GM19438 (cell line): Measurements from ENCODE around the gene HMSD.
A peak's percentile ranks its signal among the peaks of the same experiment; 100 is the strongest.
"Not testable (repeated sequence)": the region's sequence is repeated elsewhere in the genome, so short reads cannot be mapped to it uniquely, and the experiment has no call there.

Experiments used
- ATAC-seq: cut with Tn5 transposase; IDR thresholded peaks from one replicate; pipeline ENCODE4 v1.9.1; 2021; ENCODE audit warnings: low read depth; ENCODE audit not compliant: unreplicated experiment

HMSD gene, protein sequence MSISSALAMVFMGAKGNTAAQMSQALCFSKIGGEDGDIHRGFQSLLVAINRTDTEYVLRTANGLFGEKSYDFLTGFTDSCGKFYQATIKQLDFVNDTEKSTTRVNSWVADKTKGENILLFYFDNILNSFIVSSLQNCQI

GRCh38 chr18:63949068-63949737, at the start of gene HMSD:
TSS of gene HMSD (plus strand) at chr18:63949301. CDS start at chr18:63953456, 4,155 bp downstream.
- ATAC-seq = peak; percentile 90

- no peak for ATAC-seq
Observed at GRCh38 chr18:63903851-63904570, 45.1 kb upstream of the HMSD start.

GRCh38 chr18:63904694-63905093, 44.4 kb upstream of the HMSD start:
- no peak for ATAC-seq

DNA sequence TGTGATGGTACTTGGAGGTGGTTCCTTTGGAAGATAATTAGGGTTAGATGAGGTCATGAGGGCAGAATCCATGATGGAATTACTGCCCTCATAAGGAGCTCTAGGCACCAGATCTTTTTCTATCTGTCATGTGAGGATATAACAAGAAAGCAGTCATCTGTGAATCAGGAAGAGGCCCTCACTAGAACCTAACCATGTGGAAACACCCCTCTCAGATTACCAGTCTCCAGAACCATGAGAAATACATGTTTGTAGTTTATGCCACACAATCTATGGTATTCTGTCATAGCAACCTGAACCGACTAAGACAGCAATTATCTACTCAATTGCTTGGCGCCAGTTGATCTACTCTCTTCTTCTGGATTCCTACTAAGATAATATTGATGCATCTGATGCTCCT, 43.7 kb upstream of the HMSD start:
- no peak for ATAC-seq

GRCh38 chr18:63906056-63906455, 43.0 kb upstream of the HMSD start:
- no peak for ATAC-seq

- peak; percentile 55 for ATAC-seq
Observed at GRCh38 chr18:63907664-63908063, 41.4 kb upstream of the HMSD start, which contains the start of gene SERPINB10. TSS of gene SERPINB10 (plus strand) at chr18:63907958. CDS start at chr18:63915511, 7,553 bp downstream.

GRCh38 chr18:63908858-63909257, 40.2 kb upstream of the HMSD start:
- no peak for ATAC-seq

DNA sequence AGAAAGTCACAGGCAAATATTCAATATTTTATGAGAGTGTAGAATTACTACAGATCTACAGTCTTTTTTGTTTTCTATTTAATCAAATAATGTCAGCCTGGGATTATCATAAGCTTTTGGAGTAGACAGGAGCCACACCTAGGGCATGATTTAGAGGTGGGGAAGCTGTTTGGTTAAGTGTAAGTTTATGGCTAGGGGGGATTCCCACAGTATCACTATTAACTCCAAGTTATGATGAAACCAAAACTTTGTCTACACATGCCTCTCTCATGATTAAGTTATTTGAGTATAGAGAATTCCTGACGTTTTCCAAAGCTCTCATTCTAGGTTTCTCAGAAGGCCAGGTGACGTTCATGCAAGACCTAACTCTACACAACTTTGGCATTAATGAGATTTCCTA, 39.2 kb upstream of the HMSD start:
- peak; percentile 52 for ATAC-seq

DNA sequence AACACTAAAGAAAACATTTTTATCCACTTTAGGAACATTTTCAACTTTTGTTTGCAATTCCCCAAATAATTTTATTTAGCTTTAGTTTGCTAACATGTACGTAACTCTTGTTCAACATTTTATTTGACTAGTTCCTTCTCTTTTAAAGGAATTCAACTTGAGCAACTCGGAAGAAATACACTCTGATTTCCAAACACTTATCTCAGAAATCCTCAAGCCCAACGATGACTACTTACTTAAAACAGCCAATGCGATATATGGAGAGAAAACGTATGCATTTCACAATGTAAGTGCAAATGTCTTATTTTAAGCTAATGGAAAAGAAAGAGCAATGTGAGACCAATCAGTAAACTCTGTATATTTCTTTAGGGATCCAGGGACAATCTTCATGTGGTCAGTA, 31.3 kb upstream of the HMSD start:
- ATAC-seq = no peak

GRCh38 chr18:63922049-63922448, 27.1 kb upstream of the HMSD start:
- no peak for ATAC-seq

GRCh38 chr18:63924551-63924950, 24.6 kb upstream of the HMSD start:
- no peak for ATAC-seq

DNA sequence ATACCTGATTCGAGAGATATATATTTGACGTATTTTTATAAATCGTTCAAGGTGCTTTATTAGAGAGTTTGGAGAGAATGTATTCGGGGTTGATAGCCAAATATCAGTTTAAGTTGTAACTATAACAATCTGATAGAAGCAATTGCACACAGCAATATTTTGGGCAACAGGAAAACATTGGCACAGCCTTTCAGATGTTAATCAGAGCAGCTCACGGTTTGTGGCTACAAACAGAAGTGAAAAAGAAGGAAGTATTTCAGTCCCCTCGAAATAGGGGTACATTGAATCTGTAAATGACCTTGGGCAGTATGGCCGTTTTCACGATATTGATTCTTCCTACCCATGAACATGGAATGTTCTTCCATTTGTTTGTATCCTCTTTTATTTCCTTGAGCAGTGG, 20.8 kb upstream of the HMSD start:
- no peak for ATAC-seq

DNA sequence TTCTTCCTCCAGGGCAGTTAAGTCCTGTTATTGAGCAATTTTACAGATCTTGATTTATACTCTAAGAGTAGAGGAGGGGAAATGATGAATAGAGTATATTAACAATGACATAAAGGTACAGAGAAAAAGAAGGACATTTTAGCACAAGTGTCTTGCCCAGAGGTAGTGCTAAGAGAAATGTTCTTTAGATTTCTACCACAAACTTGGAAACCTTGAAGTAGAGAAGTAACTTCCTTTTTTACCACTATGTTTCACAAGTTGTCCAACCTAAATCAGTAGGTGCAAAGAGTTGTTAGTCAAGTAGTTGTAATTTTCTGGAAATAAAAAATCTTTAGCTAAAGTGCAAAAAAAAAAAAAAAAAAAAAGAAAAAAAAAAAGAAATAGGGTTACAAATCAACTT, 19.7 kb upstream of the HMSD start:
- ATAC-seq = not testable (repeated sequence)

GRCh38 chr18:63930773-63931354, 18.2 kb upstream of the HMSD start:
- no peak for ATAC-seq

DNA sequence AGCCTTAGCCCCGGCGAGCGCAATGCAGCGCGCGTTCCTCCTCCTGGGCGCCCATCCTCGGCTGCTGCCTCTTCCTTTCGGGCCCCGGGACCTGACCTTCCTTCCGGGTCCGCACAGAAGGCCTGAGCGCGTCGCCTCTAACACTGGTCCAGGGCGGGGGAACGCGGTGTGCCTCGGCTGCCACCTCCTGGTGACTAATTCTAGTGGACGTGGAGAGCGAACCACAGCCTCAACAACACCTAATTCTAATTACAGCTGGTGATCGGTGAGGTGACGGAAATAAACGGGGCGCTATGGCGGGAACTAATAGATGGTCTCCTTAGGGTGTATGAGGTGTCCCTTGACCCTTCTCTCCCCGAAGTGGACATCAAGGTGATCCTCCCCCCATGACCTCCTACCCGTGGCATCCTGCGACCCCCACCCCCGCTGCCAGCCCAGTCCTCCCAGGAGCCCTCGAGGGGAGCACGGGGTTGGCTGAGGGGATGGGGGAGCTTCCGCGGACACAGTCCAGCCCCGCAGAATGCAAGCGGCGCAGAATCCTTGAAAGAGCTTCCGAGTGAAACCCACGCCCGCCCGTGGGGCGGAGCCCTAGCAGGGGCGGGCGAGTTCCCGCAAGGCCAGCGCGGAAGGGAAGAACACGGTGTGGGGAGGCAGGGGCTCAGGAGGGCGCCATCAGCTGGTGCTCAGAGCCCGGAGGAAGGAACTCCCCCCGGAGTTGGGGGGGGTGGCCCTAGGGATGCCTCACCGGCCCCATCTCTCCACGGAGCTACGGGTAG, 12.8 kb upstream of the HMSD start:
- ATAC-seq = peak; percentile 98

- ATAC-seq = no peak
Observed at GRCh38 chr18:63936932-63937393, 12.1 kb upstream of the HMSD start.

DNA sequence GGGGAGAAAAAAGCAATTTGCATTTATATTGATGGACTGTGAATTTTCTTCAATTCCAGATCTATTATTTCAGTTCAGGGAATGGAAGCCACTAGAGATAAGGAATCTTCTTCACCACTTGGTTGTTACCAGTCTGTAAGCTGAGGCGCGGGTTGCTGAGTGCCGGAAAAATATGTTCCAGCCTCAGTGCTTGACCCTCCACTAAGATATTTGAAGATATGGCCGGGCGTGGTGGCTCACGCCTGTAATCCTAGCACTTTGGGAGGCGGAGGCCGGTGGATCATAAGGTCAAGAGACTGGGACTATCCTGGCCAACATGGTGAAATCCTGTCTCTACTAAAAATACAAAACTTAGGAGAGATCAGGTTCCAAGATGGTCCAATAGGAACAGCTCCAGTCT, 9.1 kb upstream of the HMSD start:
- no peak for ATAC-seq

DNA sequence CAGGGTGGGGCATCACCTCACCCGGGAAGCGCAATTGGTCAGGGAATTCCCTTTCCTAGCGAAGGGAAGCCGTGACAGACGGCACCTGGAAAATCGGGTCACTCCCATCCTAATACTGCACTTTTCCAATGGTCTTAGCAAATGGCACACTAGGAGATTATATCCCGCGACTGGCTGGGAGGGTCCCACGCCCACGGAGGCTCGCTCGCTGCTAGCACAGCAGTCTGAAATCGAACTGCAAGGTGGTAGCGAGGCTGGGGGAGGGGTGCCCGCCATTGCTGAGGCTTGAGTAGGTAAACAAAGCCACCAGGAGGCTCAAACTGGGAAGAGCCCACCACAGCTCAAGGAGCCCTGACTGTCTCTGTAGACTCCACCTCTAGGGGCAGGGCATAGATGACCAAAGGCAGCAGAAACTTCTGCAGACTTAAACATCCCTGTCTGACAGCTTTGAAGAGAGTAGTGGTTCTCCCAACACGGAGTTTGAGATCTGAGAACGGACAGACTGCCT, 8.5 kb upstream of the HMSD start:
- not testable (repeated sequence) for ATAC-seq

- no peak for ATAC-seq
Observed at GRCh38 chr18:63947051-63947790, 1.9 kb upstream of the HMSD start.

DNA sequence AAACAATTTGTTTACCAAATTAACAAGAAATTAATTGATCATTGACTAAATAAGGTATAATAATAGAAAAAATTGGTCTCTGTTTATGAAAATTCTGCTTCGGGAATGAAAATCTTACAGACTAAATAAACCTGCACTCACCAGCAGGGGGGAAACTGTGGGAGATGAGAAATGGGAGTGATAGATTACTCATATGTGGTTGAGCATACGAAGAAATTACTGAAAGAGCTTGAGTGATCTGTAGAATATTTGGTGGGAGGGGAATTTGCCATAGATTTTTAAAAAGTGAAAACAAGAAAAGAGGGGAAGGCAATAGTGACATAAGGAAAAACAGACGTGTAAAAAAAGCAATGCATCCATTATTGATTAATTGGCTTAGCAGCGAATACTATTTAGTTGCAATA, 2.2 kb downstream of the HMSD start:
- peak; percentile 41 for ATAC-seq
